ENCODE data around the gene NOL4L.
A peak's percentile ranks its signal among the peaks of the same experiment; 100 is the strongest.

The NOL4L gene

DNA sequence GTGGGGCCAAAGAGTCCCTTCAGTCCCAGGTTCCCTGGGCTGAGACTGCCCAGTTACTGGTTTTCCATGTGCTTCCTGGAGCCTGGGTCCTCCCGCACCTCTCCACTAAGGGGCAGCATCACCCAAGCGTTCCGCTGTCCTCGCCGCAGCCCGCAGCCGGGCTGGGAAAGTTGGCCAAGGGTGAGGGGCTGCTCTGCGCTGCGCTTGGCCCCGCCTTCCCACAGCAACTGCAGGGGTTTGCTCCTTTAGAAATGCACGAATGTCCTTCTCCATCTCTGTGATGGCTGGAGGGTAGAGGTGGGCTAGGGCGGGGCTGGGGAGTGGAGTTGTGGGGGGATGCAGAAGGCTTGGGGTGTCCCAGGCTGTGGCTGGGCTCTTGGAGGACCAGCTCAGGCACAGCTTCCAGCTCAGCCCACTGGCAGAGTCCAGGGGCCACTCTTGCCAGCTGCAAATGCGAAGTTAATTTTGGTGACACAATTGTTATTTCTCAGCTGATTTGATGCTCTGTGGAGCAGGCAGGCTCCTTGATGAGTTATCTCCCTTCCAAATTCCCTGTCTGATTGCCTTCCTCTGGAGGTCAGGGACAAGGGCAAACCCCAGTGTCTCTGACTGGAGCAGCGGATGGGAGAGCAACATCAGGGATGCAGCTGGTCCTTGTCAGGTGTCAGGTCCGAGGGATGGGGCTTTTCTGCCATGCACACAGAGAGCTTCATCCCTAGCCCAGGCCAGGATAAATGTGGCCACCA lies 63.2 kb downstream of the NOL4L start:
- peak; percentile 79 for DNase-seq

DNA sequence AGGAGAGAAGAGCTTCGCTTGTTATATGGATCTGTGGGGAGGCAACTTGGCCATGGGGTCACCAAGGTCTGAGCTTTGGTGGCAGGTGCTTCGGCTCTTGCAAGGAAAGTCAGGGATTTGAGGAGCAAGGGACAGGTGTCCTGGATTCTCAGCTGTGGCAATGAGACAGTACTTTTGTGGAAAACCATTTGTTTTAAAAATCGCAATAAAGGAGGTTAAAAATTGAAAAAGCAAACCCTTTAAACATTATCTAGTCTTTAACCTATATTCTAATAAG lies 64.3 kb downstream of the NOL4L start:
- no peak for DNase-seq

- no peak for DNase-seq
These were observed 65.8 kb downstream of the NOL4L start for GRCh38 chr20:32519381-32519730.

DNA sequence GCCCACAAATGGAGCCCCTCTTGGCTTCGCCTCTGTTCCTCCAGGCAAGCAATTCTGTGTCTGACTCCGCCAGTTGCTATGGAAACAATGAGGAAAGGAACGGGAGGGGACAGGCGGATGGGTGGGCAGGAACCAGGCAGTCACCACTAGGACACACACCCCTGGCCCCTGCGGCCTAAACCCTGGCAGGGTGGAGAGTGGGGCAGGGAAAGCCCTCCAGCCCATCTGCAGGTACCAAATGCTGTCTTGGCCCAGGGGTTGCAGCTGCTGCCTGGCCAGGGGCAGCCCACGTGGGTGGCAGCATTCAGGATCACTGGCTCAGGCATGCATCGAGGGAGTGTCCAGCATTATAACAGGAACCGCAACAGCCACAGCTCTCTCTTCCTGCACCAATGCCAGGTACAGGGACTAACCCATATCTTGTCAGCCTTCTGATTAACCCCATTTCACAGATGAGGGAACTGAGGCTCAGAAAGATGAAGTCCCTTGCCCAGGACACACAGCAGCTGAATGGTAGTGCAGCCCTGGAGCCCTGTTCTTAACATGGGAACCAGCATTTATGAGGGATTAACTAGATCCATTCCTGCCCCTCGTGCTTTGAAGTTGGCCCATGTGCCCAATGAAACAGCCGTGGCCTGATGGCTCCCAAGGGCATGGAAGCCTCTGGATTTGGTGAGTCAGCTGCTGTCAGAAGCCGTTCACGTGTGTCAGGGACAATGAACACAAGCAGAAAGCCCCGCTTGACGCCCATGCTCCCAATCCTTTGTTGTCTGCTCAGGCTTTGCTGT lies 66.3 kb downstream of the NOL4L start:
- DNase-seq: no peak

DNA sequence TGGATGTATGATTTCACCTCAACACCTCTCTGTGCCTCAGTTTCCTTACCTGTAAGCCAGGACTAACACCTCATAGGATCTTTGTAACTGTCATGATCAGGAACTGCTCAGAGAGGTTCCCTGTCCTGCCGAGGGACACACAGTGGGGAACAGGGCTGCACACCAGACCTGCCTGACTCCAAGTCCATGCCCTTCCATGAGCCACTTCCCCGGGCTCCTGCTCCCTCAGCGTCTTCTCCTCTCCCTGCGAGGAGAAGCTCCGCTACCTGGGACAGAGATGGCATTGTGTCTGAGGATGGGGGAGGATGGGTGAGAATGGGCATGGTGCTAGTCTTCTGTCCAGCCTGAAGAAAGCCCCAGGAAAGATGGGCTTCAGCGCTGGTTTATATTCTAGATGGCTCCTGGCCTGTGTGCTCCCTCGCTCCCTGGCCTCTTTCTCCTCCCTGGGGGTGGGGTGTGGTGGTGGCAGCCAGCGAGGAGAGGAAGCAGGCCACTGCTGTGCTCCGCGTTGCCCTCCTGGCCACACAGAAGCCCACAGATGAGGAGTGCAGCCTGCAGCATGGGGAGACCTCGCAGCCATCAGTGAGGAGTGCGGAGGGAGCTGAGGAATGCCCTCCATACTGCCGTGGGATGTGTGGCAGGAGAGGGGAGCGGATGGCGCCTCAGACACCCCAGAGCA lies 67.1 kb downstream of the NOL4L start:
- no peak for DNase-seq

DNA sequence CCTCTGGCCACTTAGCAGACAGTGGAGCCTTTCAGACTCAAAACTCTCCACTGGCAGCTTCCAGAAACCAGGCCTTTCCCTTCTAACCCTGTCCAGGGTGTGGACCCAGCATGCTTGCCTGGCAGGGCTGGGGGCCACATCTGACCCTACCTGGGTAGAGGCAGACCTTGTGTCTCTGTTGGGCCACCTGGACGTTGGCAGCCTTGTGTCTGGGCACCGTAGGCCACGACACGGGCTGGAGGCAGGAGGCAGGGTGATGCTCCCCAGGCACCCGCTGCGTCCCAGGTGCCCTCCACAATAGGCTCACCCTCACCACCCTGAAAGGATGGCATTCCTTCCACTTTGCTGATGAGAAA lies 67.6 kb downstream of the NOL4L start:
- DNase-seq: no peak

GRCh38 chr20:32516583-32517517 lies 68.3 kb downstream of the NOL4L start:
- no peak for DNase-seq

GRCh38 chr20:32515631-32516101 lies 69.5 kb downstream of the NOL4L start:
- no peak for DNase-seq

DNA sequence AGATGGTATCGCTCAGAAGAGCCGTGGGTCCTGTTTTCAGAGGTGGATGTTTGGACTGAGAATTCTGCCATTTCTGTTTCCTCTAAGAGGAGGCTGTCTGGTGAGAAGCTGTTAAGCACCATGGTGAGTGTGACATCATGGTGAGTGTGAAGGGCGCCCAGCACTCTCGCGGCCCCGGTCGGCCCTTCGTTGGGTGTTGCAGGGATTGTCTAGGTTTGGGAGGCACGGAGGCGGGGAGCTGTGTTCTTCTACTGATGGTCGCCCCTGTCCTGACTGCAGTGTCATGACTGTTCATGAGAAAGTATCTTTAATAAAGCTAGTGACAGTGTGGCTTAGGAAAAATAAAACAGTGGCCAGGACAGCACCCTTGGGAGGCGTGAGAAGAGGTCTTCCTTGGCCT lies 70.4 kb downstream of the NOL4L start:
- DNase-seq: no peak

DNA sequence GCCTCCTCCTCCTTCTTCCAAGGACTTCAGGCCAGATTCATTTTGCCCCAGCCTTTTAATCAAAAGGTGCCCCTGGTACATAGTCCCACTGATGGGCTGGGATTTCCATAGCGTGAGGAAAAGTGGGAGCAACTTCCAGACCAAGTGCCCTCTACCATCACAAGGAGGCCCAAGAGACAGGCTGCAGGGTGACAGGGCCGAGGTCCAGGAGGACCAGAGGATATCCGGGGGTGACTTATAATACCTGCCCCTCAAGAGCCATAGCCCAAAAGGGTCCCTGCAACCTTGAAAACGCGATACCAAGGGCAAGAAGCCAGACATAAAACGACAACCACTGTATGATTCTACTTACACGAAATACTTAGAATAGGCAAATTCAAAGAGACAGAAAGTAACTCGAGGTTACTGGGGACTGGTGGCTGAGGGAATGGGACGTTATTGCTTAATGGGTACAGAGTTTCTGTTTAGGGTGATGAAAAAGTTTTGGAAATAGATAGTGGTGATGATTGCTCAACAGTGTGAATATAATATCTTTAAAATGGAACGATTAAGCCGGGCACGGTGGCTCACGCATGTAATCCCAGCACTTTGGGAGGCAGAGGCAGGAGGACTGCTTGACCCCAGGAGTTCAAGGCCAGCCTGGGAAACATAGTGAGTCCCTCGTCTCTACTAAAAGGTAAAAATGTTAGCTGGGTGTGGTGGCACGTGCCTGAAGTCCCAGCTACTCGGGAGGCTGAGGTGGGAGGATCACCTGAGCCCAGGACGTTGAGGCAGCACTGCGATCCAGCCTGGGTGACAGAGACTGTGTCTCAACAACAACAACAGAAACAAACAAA lies 71.9 kb downstream of the NOL4L start:
- DNase-seq: peak; percentile 13

GRCh38 chr20:32512047-32512385 lies 73.1 kb downstream of the NOL4L start:
- peak; percentile 15 for DNase-seq

GRCh38 chr20:32511358-32512046 lies 73.6 kb downstream of the NOL4L start:
- no peak for DNase-seq

- DNase-seq: no peak
These were observed 74.4 kb downstream of the NOL4L start for GRCh38 chr20:32510601-32511357.

GRCh38 chr20:32510120-32510600 lies 75.0 kb downstream of the NOL4L start:
- DNase-seq: no peak

GRCh38 chr20:32509639-32510066 lies 75.5 kb downstream of the NOL4L start:
- peak; percentile 60 for DNase-seq

GRCh38 chr20:32508775-32509119 lies 76.4 kb downstream of the NOL4L start:
- no peak for DNase-seq

GRCh38 chr20:32507998-32508774 lies 76.9 kb downstream of the NOL4L start:
- no peak for DNase-seq

GRCh38 chr20:32506721-32507120 lies 78.4 kb downstream of the NOL4L start:
- no peak for DNase-seq

- DNase-seq: no peak
These were observed 79.2 kb downstream of the NOL4L start for GRCh38 chr20:32505723-32506473.

Measured in activated T-cell treated with anti-CD3 and anti-CD28 coated beads, Interleukin-2, amount 50 U/mL, for 1 hour (primary cell).